ENCODE measurements around the gene BHLHA15. TPM values are rescaled to one million over a fixed set of nuclear protein-coding genes. Genes with fewer than 3 reads are reported as not detected.

Gene BHLHA15
- total RNA-seq, 3 donors from 2014 or later, result 0.59 to 2.3 TPM; not detected in 1

GRCh38 chr7:98209166-98209920 is 1.9 kb upstream of the BHLHA15 start:
- no peak for TF ChIP-seq POLR2A (IDR thresholded peaks at IDR 0.05)
- TF ChIP-seq, protein P1, sequence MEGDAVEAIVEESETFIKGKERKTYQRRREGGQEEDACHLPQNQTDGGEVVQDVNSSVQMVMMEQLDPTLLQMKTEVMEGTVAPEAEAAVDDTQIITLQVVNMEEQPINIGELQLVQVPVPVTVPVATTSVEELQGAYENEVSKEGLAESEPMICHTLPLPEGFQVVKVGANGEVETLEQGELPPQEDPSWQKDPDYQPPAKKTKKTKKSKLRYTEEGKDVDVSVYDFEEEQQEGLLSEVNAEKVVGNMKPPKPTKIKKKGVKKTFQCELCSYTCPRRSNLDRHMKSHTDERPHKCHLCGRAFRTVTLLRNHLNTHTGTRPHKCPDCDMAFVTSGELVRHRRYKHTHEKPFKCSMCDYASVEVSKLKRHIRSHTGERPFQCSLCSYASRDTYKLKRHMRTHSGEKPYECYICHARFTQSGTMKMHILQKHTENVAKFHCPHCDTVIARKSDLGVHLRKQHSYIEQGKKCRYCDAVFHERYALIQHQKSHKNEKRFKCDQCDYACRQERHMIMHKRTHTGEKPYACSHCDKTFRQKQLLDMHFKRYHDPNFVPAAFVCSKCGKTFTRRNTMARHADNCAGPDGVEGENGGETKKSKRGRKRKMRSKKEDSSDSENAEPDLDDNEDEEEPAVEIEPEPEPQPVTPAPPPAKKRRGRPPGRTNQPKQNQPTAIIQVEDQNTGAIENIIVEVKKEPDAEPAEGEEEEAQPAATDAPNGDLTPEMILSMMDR (IDR thresholded peaks at IDR 0.05), result no peak
- TF ChIP-seq POLR2AphosphoS5 (IDR thresholded peaks at IDR 0.05), result no peak
- Histone ChIP-seq H3K36me3 (no peaks in the 10 kb centered on the region), H3K27ac (no peak overlapping the region), H3K9me3 (no peaks in the 10 kb centered on the region), H3K4me3 (no peak overlapping the region), H3K27me3 (no peaks in the 10 kb centered on the region), H3K4me1 (no peaks in the 10 kb centered on the region)
- intact Hi-C loops (cut with DNase I; ENCODE audit: low total_unique reads), result no loop called here
- DNase-seq (ENCODE audit: low spot score in 2 of 2), result no peak

DNA sequence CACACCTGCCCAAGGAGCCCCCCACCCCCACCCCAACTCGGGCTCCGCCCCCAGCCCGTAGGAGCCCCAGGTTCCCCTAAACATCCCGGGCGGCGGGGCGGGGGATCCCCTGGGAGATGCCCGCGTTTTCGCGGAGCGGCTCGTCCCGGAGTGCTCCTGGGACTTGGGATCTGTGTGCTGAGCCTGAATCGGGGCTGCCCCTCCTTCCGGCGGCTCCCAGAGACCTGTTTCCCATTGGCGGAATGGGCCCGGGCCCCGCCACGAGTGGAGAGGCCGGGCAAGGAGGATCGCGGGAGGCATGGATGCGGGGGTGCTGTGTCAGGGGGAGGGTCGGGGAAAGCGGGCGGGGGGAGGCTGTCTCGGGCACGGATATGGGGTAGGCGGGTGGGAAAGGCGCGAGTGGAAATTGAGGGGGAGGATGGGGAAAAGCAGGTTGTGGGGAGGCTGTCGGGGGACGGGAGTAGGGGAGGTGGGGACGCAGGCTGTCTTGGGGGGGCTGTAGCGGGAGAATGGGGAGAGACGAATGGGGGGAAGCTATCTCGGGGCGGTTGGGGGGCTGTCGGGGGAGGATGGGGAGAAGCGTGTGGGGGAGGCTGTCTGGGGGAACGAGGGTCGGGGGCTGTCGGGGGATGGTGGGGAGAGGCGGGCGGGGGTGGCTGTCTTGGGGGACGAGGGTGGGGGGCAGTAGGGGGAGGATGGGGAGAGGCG is 572 bp upstream of the BHLHA15 start:
- Histone ChIP-seq H3K27ac (no peak overlapping the region), H3K9me3 (no peaks in the 10 kb centered on the region), H3K36me3 (no peaks in the 10 kb centered on the region), H3K27me3 (no peaks in the 10 kb centered on the region), H3K4me1 (no peaks in the 10 kb centered on the region), H3K4me3 (peak overlapping the region in 2 of 3 donors; percentile 44 to 65)
- intact Hi-C loops (cut with DNase I; ENCODE audit: low total_unique reads), result no loop called here
- TF ChIP-seq, protein P1 (IDR thresholded peaks at IDR 0.05), result no peak
- TF ChIP-seq POLR2A (IDR thresholded peaks at IDR 0.05) (no peak), POLR2AphosphoS5 (IDR thresholded peaks at IDR 0.05) (no peak)
- no peak for DNase-seq (ENCODE audit: low spot score in 2 of 2)

- no peaks in the 10 kb centered on the region for H3K4me1 ChIP-seq
- intact Hi-C loops (cut with DNase I; ENCODE audit: low total_unique reads), result no loop called here
- DNase-seq (ENCODE audit: low spot score in 2 of 2), result no peak
- H3K27me3 ChIP-seq, result no peaks in the 10 kb centered on the region
- no peaks in the 10 kb centered on the region for H3K9me3 ChIP-seq
- no peak overlapping the region for H3K27ac ChIP-seq
- H3K36me3 ChIP-seq, result no peaks in the 10 kb centered on the region
- H3K4me3 ChIP-seq, result peak overlapping the region; percentile 13 to 65 (median 44)
- TF ChIP-seq POLR2A (IDR thresholded peaks at IDR 0.05) (no peak), POLR2AphosphoS5 (IDR thresholded peaks at IDR 0.05) (no peak)
- TF ChIP-seq, protein P1 (IDR thresholded peaks at IDR 0.05), result no peak
Observed at GRCh38 chr7:98211676-98212531, 665 bp downstream of the BHLHA15 start.

- Histone ChIP-seq H3K27me3 (no peaks in the 10 kb centered on the region), H3K36me3 (no peaks in the 10 kb centered on the region), H3K9me3 (no peaks in the 10 kb centered on the region), H3K4me3 (no peak overlapping the region), H3K27ac (no peak overlapping the region), H3K4me1 (no peaks in the 10 kb centered on the region)
- intact Hi-C loops (cut with DNase I; ENCODE audit: low total_unique reads), result no loop called here
- DNase-seq (ENCODE audit: low spot score in 2 of 2), result no peak
- TF ChIP-seq, protein P1 (IDR thresholded peaks at IDR 0.05), result no peak
- TF ChIP-seq POLR2A (IDR thresholded peaks at IDR 0.05), result no peak
Observed at GRCh38 chr7:98212532-98213041, 1.3 kb downstream of the BHLHA15 start.

Data from breast epithelium (tissue), 4 donors.